ENCODE data around the gene SERPINB10.

GRCh38 chr18:63977040-63977439 is 69.3 kb downstream of the SERPINB10 start:
- TF ChIP-seq, protein P1, sequence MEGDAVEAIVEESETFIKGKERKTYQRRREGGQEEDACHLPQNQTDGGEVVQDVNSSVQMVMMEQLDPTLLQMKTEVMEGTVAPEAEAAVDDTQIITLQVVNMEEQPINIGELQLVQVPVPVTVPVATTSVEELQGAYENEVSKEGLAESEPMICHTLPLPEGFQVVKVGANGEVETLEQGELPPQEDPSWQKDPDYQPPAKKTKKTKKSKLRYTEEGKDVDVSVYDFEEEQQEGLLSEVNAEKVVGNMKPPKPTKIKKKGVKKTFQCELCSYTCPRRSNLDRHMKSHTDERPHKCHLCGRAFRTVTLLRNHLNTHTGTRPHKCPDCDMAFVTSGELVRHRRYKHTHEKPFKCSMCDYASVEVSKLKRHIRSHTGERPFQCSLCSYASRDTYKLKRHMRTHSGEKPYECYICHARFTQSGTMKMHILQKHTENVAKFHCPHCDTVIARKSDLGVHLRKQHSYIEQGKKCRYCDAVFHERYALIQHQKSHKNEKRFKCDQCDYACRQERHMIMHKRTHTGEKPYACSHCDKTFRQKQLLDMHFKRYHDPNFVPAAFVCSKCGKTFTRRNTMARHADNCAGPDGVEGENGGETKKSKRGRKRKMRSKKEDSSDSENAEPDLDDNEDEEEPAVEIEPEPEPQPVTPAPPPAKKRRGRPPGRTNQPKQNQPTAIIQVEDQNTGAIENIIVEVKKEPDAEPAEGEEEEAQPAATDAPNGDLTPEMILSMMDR (IDR thresholded peaks at IDR 0.05): no peak
- no peak for TF ChIP-seq POLR2A (IDR thresholded peaks at IDR 0.05)

Measured in adrenal gland (tissue), 5 donors.